RWPE1 (cell line): ENCODE measurements around the gene CCDC192.

Source experiments
- CTCF ChIA-PET: fragments of 350-600 bp; sonication (Branson Sonifier 250); formaldehyde crosslinking; extraction: SDS; loops from one replicate; lab custom pipeline; 2021; lab: Yijun Ruan, JAX
- POLR2A ChIA-PET: fragments of 400-600 bp; formaldehyde crosslinking; extraction: SDS; loops from one replicate; lab custom pipeline; 2020; ENCODE audit warnings: antibody characterized with exemption; ENCODE audit not compliant: low non-redundant PET; lab: Yijun Ruan, JAX
- DNase-seq: peaks from one replicate; pipeline ENCODE4 v3.0.0; 2012; ENCODE audit warnings: low spot score
- H3K27ac ChIP-seq: fragments of 450-650 bp; 2 replicates; pipeline ENCODE4 v1.5.1; 2017
- CTCF ChIP-seq: fragments of 450-650 bp; conservative IDR thresholded peaks from 2 replicates; pipeline ENCODE4 v1.5.1; 2017; ENCODE audit warnings: low read depth, mild to moderate bottlenecking

Gene CCDC192

GRCh38 chr5:127702926-127703561 lies at the start of gene CCDC192:
Gene CCDC192, plus strand, starts transcription at chr5:127703391. Its CDS starts 55 bp downstream, at chr5:127703446.
- CTCF ChIA-PET, result no interaction called here
- H3K27ac ChIP-seq, result no peak within 1 kb of the TSS
- DNase-seq, result no peak
- POLR2A ChIA-PET, result no interaction called here
- TF ChIP-seq CTCF, result no peak

GRCh38 chr5:127656825-127657224 lies 46.4 kb upstream of the CCDC192 start:
- POLR2A ChIA-PET, result no interaction called here
- CTCF ChIA-PET, result no interaction called here

GRCh38 chr5:127660047-127660733 lies 43.0 kb upstream of the CCDC192 start:
- no peak for TF ChIP-seq CTCF
- no peak for DNase-seq
- ChIA-PET CTCF (interaction anchor here (0.6 kb wide), 2 partner anchors 135 to 395 kb away, joined by 4 to 6 read pairs; no protein-coding TSS in a partner anchor), POLR2A (no interaction called here)
- H3K27ac ChIP-seq, result no peak overlapping the region

More at GRCh38 chr5:127656825-127657224, 46.4 kb upstream of the CCDC192 start:
- TF ChIP-seq CTCF, result no peak
- DNase-seq, result no peak
- H3K27ac ChIP-seq, result no peak overlapping the region

GRCh38 chr5:127664093-127664492 lies 39.1 kb upstream of the CCDC192 start:
- no peak for TF ChIP-seq CTCF
- ChIA-PET CTCF (no interaction called here), POLR2A (no interaction called here)
- no peak for DNase-seq
- no peak overlapping the region for H3K27ac ChIP-seq

- H3K27ac ChIP-seq, result no peak overlapping the region
- DNase-seq, result no peak
- POLR2A ChIA-PET, result no interaction called here
- CTCF ChIA-PET, result no interaction called here
- TF ChIP-seq CTCF, result no peak
Measured at GRCh38 chr5:127665641-127666040, 37.5 kb upstream of the CCDC192 start.

- ChIA-PET POLR2A (no interaction called here), CTCF (no interaction called here)
- no peak overlapping the region for H3K27ac ChIP-seq
- TF ChIP-seq CTCF, result no peak
- DNase-seq, result no peak
Measured at GRCh38 chr5:127666043-127666716, 37.0 kb upstream of the CCDC192 start.
